SK-N-SH treated with all-trans-retinoic acid at 6 μM for 48 hours (cell line): ENCODE results near the gene VPS13D.

Experiments used
- ATAC-seq: fragments of 200-7000 bp; cut with Tn5 transposase; 3 replicates; pipeline ENCODE4 v1.9.1; 2020; ENCODE audit warnings: mild to moderate bottlenecking, moderate library complexity
- ARNTL ChIP-seq: fragments of 450-650 bp; formaldehyde crosslinking; IDR thresholded peaks from 2 replicates; pipeline ENCODE4 v1.5.0; 2020; ENCODE audit warnings: low read depth, mild to moderate bottlenecking, moderate library complexity, borderline replicate concordance
- BACH2 ChIP-seq: fragments of 250-450 bp; sonication (Bioruptor Pico); IDR thresholded peaks from 2 replicates; pipeline ENCODE4 v1.9.0; 2021; ENCODE audit warnings: mild to moderate bottlenecking, borderline replicate concordance
- CSDC2 ChIP-seq: fragments of 250-450 bp; sonication (Bioruptor Pico); IDR thresholded peaks from 2 replicates; pipeline ENCODE4 v1.5.0; 2020; ENCODE audit warnings: mild to moderate bottlenecking, moderate library complexity
- ESRRG ChIP-seq: fragments of 250-450 bp; sonication (Bioruptor Pico); IDR thresholded peaks from 2 replicates; pipeline ENCODE4 v1.6.1; 2021; ENCODE audit warnings: mild to moderate bottlenecking
- GLIS3 ChIP-seq: fragments of 250-450 bp; sonication (Bioruptor Pico); IDR thresholded peaks from 2 replicates; pipeline ENCODE4 v1.5.0; 2020; ENCODE audit warnings: mild to moderate bottlenecking, moderate library complexity
- ISL1 ChIP-seq: fragments of 250-450 bp; sonication (Bioruptor Pico); IDR thresholded peaks from 2 replicates; pipeline ENCODE4 v2.1.2; 2022; ENCODE audit warnings: mild to moderate bottlenecking, moderate library complexity
- OSR1 ChIP-seq: fragments of 250-450 bp; sonication (Bioruptor Pico); IDR thresholded peaks from 2 replicates; pipeline ENCODE4 v1.8.0; 2022; ENCODE audit warnings: moderate library complexity, mild to moderate bottlenecking, inconsistent platforms
- POU6F1 ChIP-seq: fragments of 250-450 bp; sonication (Bioruptor Pico); IDR thresholded peaks from 2 replicates; pipeline ENCODE4 v1.8.0; 2021; ENCODE audit warnings: low read depth, mild to moderate bottlenecking, moderate library complexity, borderline replicate concordance
- PPARA ChIP-seq: fragments of 250-450 bp; sonication (Bioruptor Pico); IDR thresholded peaks from 2 replicates; pipeline ENCODE4 v1.5.0; 2020; ENCODE audit warnings: mild to moderate bottlenecking, borderline replicate concordance
- RARB ChIP-seq: fragments of 250-450 bp; sonication (Bioruptor Pico); IDR thresholded peaks from 2 replicates; pipeline ENCODE4 v1.8.0; 2021; ENCODE audit warnings: mild to moderate bottlenecking, moderate library complexity
- SNAI2 ChIP-seq: fragments of 250-450 bp; sonication (Bioruptor Pico); IDR thresholded peaks from 2 replicates; pipeline ENCODE4 v1.5.0; 2020; ENCODE audit warnings: mild to moderate bottlenecking, moderate library complexity
- TCF4 ChIP-seq: fragments of 250-450 bp; sonication (Bioruptor Pico); IDR thresholded peaks from 2 replicates; pipeline ENCODE4 v1.8.0; 2021; ENCODE audit warnings: mild to moderate bottlenecking, moderate library complexity, borderline replicate concordance
- TOX ChIP-seq: fragments of 250-450 bp; sonication (Bioruptor Pico); IDR thresholded peaks from 2 replicates; pipeline ENCODE4 v1.8.0; 2021; ENCODE audit warnings: mild to moderate bottlenecking, moderate library complexity, borderline replicate concordance
- ZC3H10 ChIP-seq: fragments of 250-450 bp; sonication (Bioruptor Pico); IDR thresholded peaks from 2 replicates; pipeline ENCODE4 v1.5.1; 2021; ENCODE audit warnings: mild to moderate bottlenecking, moderate library complexity
- ZFP3 ChIP-seq: fragments of 250-450 bp; sonication (Bioruptor Pico); IDR thresholded peaks from 2 replicates; pipeline ENCODE4 v1.5.0; 2020; ENCODE audit warnings: mild to moderate bottlenecking, moderate library complexity
- ZFP30 ChIP-seq: fragments of 450-650 bp; formaldehyde crosslinking; IDR thresholded peaks from 2 replicates; pipeline ENCODE4 v1.5.0; 2022; ENCODE audit warnings: mild to moderate bottlenecking, moderate library complexity
- ZNF565 ChIP-seq: fragments of 450-650 bp; formaldehyde crosslinking; conservative IDR thresholded peaks from 2 replicates; pipeline ENCODE4 v1.5.0; 2020; ENCODE audit warnings: low read depth, mild to moderate bottlenecking, moderate library complexity
- ZNF70 ChIP-seq: fragments of 450-650 bp; formaldehyde crosslinking; IDR thresholded peaks from 2 replicates; pipeline ENCODE4 v1.5.0; 2020; ENCODE audit warnings: mild to moderate bottlenecking, moderate library complexity
- ZNF8 ChIP-seq: fragments of 450-650 bp; formaldehyde crosslinking; IDR thresholded peaks from 2 replicates; pipeline ENCODE4 v1.5.0; 2020; ENCODE audit warnings: mild to moderate bottlenecking, moderate library complexity
- TF ChIP-seq, protein P1 (sequence below): fragments of 250-450 bp; sonication (Bioruptor Pico); IDR thresholded peaks from 2 replicates; pipeline ENCODE4 v1.5.0; 2020; ENCODE audit warnings: mild to moderate bottlenecking, moderate library complexity
- TF ChIP-seq, protein P2 (sequence below): fragments of 250-450 bp; sonication (Bioruptor Pico); IDR thresholded peaks from 2 replicates; pipeline ENCODE4 v1.8.0; 2020; ENCODE audit warnings: mild to moderate bottlenecking, moderate library complexity, borderline replicate concordance
- TF ChIP-seq, protein P3 (sequence below): fragments of 250-450 bp; sonication (Bioruptor Pico); IDR thresholded peaks from 2 replicates; pipeline ENCODE4 v1.5.1; 2021; ENCODE audit warnings: mild to moderate bottlenecking, moderate library complexity
- TF ChIP-seq, protein P4 (sequence below): fragments of 250-450 bp; sonication (Bioruptor Pico); IDR thresholded peaks from 2 replicates; pipeline ENCODE4 v1.5.1; 2020; ENCODE audit warnings: low read depth, mild to moderate bottlenecking, moderate library complexity

Gene VPS13D

GRCh38 chr1:12457771-12458170, 227.9 kb downstream of the VPS13D start:
- ATAC-seq: no peak
- no peak for TF ChIP-seq ESRRG (CRISPR knock-in tag)
- TF ChIP-seq, protein P1, sequence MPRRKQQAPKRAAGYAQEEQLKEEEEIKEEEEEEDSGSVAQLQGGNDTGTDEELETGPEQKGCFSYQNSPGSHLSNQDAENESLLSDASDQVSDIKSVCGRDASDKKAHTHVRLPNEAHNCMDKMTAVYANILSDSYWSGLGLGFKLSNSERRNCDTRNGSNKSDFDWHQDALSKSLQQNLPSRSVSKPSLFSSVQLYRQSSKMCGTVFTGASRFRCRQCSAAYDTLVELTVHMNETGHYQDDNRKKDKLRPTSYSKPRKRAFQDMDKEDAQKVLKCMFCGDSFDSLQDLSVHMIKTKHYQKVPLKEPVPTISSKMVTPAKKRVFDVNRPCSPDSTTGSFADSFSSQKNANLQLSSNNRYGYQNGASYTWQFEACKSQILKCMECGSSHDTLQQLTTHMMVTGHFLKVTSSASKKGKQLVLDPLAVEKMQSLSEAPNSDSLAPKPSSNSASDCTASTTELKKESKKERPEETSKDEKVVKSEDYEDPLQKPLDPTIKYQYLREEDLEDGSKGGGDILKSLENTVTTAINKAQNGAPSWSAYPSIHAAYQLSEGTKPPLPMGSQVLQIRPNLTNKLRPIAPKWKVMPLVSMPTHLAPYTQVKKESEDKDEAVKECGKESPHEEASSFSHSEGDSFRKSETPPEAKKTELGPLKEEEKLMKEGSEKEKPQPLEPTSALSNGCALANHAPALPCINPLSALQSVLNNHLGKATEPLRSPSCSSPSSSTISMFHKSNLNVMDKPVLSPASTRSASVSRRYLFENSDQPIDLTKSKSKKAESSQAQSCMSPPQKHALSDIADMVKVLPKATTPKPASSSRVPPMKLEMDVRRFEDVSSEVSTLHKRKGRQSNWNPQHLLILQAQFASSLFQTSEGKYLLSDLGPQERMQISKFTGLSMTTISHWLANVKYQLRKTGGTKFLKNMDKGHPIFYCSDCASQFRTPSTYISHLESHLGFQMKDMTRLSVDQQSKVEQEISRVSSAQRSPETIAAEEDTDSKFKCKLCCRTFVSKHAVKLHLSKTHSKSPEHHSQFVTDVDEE (CRISPR knock-in tag): no peak
- TF ChIP-seq POU6F1: no peak
- no peak for TF ChIP-seq GLIS3
- no peak for TF ChIP-seq ZC3H10
- no peak for TF ChIP-seq CSDC2
- TF ChIP-seq, protein P2, sequence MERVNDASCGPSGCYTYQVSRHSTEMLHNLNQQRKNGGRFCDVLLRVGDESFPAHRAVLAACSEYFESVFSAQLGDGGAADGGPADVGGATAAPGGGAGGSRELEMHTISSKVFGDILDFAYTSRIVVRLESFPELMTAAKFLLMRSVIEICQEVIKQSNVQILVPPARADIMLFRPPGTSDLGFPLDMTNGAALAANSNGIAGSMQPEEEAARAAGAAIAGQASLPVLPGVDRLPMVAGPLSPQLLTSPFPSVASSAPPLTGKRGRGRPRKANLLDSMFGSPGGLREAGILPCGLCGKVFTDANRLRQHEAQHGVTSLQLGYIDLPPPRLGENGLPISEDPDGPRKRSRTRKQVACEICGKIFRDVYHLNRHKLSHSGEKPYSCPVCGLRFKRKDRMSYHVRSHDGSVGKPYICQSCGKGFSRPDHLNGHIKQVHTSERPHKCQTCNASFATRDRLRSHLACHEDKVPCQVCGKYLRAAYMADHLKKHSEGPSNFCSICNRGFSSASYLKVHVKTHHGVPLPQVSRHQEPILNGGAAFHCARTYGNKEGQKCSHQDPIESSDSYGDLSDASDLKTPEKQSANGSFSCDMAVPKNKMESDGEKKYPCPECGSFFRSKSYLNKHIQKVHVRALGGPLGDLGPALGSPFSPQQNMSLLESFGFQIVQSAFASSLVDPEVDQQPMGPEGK (CRISPR knock-in tag): no peak
- TF ChIP-seq TCF4 (CRISPR knock-in tag): no peak
- no peak for TF ChIP-seq OSR1 (CRISPR knock-in tag)
- TF ChIP-seq ZFP30 (CRISPR knock-in tag): no peak
- TF ChIP-seq TOX (CRISPR knock-in tag): no peak
- TF ChIP-seq ISL1: no peak
- TF ChIP-seq ZNF70 (CRISPR knock-in tag): no peak
- TF ChIP-seq RARB: no peak
- TF ChIP-seq ZNF8 (CRISPR knock-in tag): no peak
- no peak for TF ChIP-seq SNAI2 (CRISPR knock-in tag)

GRCh38 chr1:12458571-12458970, 228.7 kb downstream of the VPS13D start:
- TF ChIP-seq TCF4 (CRISPR knock-in tag) (no peak), ARNTL (CRISPR knock-in tag) (no peak), BACH2 (CRISPR knock-in tag) (no peak), OSR1 (CRISPR knock-in tag) (no peak), ISL1 (no peak), ZNF565 (CRISPR knock-in tag) (no peak), CSDC2 (no peak), SNAI2 (CRISPR knock-in tag) (no peak), ZC3H10 (no peak), ZNF8 (CRISPR knock-in tag) (no peak), PPARA (CRISPR knock-in tag) (no peak), TOX (CRISPR knock-in tag) (no peak), GLIS3 (no peak), ZFP3 (CRISPR knock-in tag) (no peak), ZFP30 (CRISPR knock-in tag) (no peak)
- TF ChIP-seq, protein P3, sequence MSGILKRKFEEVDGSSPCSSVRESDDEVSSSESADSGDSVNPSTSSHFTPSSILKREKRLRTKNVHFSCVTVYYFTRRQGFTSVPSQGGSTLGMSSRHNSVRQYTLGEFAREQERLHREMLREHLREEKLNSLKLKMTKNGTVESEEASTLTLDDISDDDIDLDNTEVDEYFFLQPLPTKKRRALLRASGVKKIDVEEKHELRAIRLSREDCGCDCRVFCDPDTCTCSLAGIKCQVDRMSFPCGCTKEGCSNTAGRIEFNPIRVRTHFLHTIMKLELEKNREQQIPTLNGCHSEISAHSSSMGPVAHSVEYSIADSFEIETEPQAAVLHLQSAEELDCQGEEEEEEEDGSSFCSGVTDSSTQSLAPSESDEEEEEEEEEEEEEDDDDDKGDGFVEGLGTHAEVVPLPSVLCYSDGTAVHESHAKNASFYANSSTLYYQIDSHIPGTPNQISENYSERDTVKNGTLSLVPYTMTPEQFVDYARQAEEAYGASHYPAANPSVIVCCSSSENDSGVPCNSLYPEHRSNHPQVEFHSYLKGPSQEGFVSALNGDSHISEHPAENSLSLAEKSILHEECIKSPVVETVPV (CRISPR knock-in tag): no peak
- TF ChIP-seq, protein P4, sequence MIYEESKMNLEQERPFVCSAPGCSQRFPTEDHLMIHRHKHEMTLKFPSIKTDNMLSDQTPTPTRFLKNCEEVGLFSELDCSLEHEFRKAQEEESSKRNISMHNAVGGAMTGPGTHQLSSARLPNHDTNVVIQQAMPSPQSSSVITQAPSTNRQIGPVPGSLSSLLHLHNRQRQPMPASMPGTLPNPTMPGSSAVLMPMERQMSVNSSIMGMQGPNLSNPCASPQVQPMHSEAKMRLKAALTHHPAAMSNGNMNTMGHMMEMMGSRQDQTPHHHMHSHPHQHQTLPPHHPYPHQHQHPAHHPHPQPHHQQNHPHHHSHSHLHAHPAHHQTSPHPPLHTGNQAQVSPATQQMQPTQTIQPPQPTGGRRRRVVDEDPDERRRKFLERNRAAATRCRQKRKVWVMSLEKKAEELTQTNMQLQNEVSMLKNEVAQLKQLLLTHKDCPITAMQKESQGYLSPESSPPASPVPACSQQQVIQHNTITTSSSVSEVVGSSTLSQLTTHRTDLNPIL (CRISPR knock-in tag): no peak
- TF ChIP-seq, protein P2 (CRISPR knock-in tag): no peak
- no peak for ATAC-seq
